AG09319 (cell line): ENCODE data around the gene CHST11.

ENCODE experiments used
- DNase-seq: peaks from one replicate; pipeline ENCODE4 v3.0.0-alpha.2; 2010; ENCODE audit warnings: low read depth; ENCODE audit errors: extremely low read depth
- TF ChIP-seq, protein P1 (sequence below): IDR thresholded peaks from 2 replicates; pipeline ENCODE4 v1.5.1; 2011; ENCODE audit warnings: low read depth, mild to moderate bottlenecking, inconsistent platforms, low read length, moderate library complexity

Gene CHST11

DNA sequence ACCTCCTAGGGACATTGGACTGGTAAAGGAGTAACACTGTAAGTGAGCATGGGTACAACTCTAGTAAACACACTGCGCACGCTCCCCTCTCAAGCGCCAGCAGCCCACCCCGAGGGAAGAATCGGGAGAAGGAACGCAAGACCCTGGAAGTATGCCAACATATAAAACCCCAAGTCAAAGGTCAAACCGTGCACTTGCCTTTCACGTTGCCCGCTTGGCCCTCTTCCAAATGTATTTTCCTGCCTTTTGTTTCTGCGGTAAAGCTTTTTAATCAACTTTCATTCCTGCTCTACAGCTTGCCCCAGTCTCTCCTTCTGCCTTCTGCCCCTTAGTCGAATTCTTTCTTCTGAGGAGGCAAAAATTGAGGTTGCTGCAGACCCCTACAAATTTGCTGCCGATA lies 17.6 kb upstream of the CHST11 start:
- no peak for DNase-seq
- TF ChIP-seq, protein P1, sequence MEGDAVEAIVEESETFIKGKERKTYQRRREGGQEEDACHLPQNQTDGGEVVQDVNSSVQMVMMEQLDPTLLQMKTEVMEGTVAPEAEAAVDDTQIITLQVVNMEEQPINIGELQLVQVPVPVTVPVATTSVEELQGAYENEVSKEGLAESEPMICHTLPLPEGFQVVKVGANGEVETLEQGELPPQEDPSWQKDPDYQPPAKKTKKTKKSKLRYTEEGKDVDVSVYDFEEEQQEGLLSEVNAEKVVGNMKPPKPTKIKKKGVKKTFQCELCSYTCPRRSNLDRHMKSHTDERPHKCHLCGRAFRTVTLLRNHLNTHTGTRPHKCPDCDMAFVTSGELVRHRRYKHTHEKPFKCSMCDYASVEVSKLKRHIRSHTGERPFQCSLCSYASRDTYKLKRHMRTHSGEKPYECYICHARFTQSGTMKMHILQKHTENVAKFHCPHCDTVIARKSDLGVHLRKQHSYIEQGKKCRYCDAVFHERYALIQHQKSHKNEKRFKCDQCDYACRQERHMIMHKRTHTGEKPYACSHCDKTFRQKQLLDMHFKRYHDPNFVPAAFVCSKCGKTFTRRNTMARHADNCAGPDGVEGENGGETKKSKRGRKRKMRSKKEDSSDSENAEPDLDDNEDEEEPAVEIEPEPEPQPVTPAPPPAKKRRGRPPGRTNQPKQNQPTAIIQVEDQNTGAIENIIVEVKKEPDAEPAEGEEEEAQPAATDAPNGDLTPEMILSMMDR, result no peak

DNA sequence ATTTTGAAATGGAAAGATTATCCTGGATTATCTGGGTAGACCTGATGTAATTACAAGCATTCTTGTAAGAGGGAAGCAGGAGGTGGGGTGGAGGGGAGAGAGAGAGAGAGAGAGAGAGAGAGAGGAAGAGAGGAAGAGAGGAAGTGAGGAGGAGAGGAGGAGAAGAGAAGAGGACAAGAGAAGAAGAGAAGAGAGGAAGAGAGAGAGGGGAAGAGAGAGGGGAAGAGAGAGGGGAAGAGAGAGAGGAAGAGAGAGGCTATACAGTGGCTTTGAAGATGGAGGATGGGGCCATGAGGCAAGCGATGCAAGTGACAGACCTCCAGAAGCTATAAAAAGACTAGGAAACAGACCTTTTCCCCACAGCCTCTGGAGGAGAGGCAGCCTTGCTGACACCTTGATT lies 13.7 kb upstream of the CHST11 start:
- TF ChIP-seq, protein P1, result no peak
- no peak for DNase-seq

DNA sequence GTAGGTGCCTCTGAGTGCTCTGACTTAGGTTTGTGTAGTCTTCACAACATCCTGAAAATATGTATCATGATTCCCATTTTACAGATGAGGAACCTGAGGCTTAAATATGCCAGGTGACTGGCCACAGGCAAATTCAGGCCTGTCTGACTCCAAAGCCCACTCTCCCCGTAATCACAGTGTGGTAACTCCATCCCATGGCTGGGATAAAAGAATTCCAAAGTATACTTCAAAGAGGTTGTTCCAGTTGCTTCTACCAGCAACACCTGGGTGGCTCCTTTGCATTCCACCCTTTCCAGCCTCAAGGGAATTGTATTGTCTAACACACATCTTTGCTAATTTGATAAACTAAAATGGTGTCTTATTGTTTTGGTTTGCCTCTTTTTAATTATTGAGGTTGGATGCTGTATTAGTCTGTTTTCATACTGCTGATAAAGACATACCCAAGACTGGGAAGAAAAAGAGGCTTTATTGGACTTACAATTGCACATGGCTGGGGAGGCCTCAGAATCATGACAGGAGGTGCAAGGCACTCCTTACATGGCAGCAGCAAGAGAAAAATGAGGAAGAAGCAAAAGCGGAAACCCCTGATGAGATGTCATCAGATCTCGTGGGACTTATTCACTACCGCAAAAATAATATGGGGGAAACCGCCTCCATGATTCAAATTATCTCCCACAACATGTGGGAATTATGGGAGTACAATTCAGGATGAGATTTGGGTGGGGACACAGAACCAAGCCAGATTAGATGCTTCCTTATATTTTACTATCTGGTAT lies 9.9 kb upstream of the CHST11 start:
- no peak for DNase-seq
- TF ChIP-seq, protein P1, result no peak

DNA sequence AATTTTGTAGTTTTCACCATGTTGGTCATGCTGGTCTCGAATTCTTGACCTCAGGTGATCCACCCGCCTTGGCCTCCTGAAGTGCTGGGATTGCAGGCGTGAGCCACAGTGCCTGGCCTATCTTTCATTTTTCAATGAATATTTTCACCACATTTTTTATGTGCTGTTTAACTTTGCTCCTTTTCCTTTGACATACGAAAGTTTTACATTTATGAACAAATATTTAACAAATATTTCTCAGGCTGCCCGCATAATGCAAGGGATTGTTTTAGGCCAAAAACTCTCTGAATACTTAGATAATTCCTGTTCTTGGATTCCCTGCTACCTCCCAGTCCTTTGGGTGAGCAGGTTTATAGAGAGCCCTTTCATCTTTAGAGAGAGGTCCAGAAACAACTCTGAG lies 8.7 kb upstream of the CHST11 start:
- TF ChIP-seq, protein P1, result no peak
- no peak for DNase-seq

DNA sequence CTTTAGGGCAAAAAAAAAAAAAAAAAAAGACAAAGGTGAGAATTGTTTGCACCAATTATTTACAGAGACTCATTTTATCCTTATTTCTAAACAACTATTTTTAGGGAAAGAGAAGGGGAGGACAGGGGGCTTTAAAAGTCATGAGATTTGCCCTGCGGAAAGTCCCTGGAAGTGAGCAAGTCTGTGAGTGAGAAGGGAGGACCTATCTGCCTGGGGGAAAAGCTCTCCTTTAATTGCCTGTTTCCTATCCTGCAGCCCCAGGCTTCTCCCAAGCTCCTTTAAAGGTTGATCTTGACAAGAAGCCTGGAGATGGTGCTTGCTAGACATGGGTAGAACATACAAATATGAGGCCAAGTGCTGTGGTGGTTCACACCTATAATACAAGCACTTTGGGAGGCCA lies 8.3 kb upstream of the CHST11 start:
- TF ChIP-seq, protein P1, result no peak
- DNase-seq, result no peak

DNA sequence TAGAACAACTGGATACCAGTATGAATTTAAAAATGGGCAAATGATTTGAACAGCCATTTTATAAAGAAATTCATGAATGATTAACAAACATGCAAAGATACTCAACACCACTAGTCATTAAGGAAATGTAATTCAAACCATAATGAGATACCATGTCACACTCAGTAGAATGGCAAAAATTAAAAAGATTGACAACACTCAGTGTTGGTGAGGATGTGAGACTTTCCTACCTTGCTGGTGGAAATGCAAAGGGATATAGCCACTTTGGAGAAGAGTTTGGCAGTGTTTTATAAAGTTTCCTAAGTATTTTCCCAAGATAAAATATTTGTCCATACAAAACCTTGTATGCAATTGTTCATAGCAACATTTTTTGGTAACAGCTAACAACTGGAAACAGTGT lies 6.0 kb upstream of the CHST11 start:
- TF ChIP-seq, protein P1, result no peak
- DNase-seq, result no peak

DNA sequence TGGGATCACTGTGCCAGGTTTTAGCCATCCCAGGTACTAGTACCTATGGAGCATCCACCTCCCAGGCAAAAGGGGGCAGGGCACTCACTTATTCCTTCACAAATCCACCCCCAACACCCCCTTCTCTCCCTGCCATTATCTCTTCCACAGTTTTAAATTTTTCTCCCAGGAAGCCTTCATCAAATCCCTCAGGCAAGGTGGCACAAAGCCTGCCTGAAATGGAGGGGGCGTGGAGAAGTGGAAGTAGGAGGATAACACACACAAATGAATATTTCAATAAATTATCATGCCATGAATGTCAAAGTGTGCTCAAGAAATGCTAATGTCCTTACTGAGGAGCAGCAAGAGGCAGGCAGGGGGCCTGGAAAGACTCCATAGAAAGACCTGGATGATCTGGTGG lies 4.7 kb upstream of the CHST11 start:
- DNase-seq, result no peak
- TF ChIP-seq, protein P1, result no peak
